HG03095 (cell line): ENCODE data around the gene LRRC56.
"Not testable (repeated sequence)": the region's sequence is repeated elsewhere in the genome, so short reads cannot be mapped to it uniquely, and the experiment has no call there.

Experiments
- ATAC-seq: cut with Tn5 transposase; IDR thresholded peaks from one replicate; pipeline ENCODE4 v1.9.1; 2021; ENCODE audit warnings: moderate library complexity; ENCODE audit not compliant: unreplicated experiment

The LRRC56 gene

GRCh38 chr11:573146-573759 is 35.9 kb downstream of the LRRC56 start:
- no peak for ATAC-seq

- ATAC-seq = not testable (repeated sequence)
These were observed 36.8 kb downstream of the LRRC56 start for GRCh38 chr11:574031-574570.

- ATAC-seq = no peak
These were observed 37.4 kb downstream of the LRRC56 start for GRCh38 chr11:574632-575312.

- ATAC-seq = peak; percentile 37
These were observed 38.1 kb downstream of the LRRC56 start for GRCh38 chr11:575313-575995.

GRCh38 chr11:575996-576768 is 38.9 kb downstream of the LRRC56 start, which contains the start of gene PHRF1:
PHRF1 (plus strand) TSS chr11:576470; CDS start chr11:581513, 5,043 bp downstream.
- peak; percentile 66 for ATAC-seq

GRCh38 chr11:576811-577610 is 39.7 kb downstream of the LRRC56 start:
- ATAC-seq = no peak

- no peak for ATAC-seq
These were observed 40.2 kb downstream of the LRRC56 start for GRCh38 chr11:577611-577894.

GRCh38 chr11:578276-579035 is 41.1 kb downstream of the LRRC56 start:
- no peak for ATAC-seq

GRCh38 chr11:579830-580601 is 42.7 kb downstream of the LRRC56 start:
- no peak for ATAC-seq

- no peak for ATAC-seq
These were observed 44.0 kb downstream of the LRRC56 start for GRCh38 chr11:581342-581741.

GRCh38 chr11:581752-582151 is 44.4 kb downstream of the LRRC56 start:
- no peak for ATAC-seq

- ATAC-seq = no peak
These were observed 47.0 kb downstream of the LRRC56 start for GRCh38 chr11:584287-584686.

- no peak for ATAC-seq
These were observed 49.3 kb downstream of the LRRC56 start for GRCh38 chr11:586376-587316.

GRCh38 chr11:587546-587945 is 50.2 kb downstream of the LRRC56 start:
- ATAC-seq = no peak

GRCh38 chr11:587978-588380 is 50.7 kb downstream of the LRRC56 start:
- no peak for ATAC-seq

- ATAC-seq = no peak
These were observed 52.5 kb downstream of the LRRC56 start for GRCh38 chr11:589798-590197.

- no peak for ATAC-seq
These were observed 53.7 kb downstream of the LRRC56 start for GRCh38 chr11:590997-591396.

- no peak for ATAC-seq
These were observed 55.2 kb downstream of the LRRC56 start for GRCh38 chr11:592501-592900.
